H1 (cell line): Measurements from ENCODE around the gene OR2T4. TPM values are rescaled to one million over a fixed set of nuclear protein-coding genes. Genes with fewer than 3 reads are reported as not detected.

Source experiments
- CTCF ChIA-PET: fragments of 300-600 bp; sonication (Branson Sonifier 250); formaldehyde crosslinking; loops from one replicate; lab custom pipeline; 2021; ENCODE audit not compliant: partially characterized antibody; lab: Charles Lee
- POLR2A ChIA-PET: fragments of 300-600 bp; sonication (Branson Sonifier 250); formaldehyde crosslinking; loops from one replicate; lab custom pipeline; 2021; ENCODE audit warnings: inconsistent platforms; ENCODE audit not compliant: partially characterized antibody; lab: Charles Lee
- DNase-seq, 2 experiments: peaks; one replicate each; pipeline versions ENCODE4 v3.0.0 to v3.0.0-alpha.2; 2010 to 2022; ENCODE audit warnings: low spot score in 2 of 2, low read depth in 1 of 2, mixed read lengths in 1 of 2
- FAIRE-seq: peaks from 2 replicates; lab custom pipeline; 2011; peaks lifted over from hg19 to GRCh38; lab: Jason Lieb, UNC
- H2AFZ ChIP-seq: 2 replicates; pipeline ENCODE4 v1.8.1; 2012; ENCODE audit warnings: low read length, inconsistent platforms
- H2AK5ac ChIP-seq: 2 replicates; pipeline ENCODE4 v1.6.1; 2013; ENCODE audit warnings: low read depth, low read length
- H2BK120ac ChIP-seq: replicated peaks from 2 replicates; pipeline ENCODE3; 2013; ENCODE audit warnings: low read depth, low read length, inconsistent platforms
- H2BK12ac ChIP-seq: 2 replicates; pipeline ENCODE4 v1.6.1; 2013; ENCODE audit warnings: low read depth, low read length
- H2BK15ac ChIP-seq: 2 replicates; pipeline ENCODE4 v1.6.1; 2013; ENCODE audit warnings: low read length
- H2BK20ac ChIP-seq: 2 replicates; pipeline ENCODE4 v1.6.1; 2013; ENCODE audit warnings: low read length
- H2BK5ac ChIP-seq: 2 replicates; pipeline ENCODE4 v1.6.1; 2013; ENCODE audit warnings: low read depth, low read length
- H3K14ac ChIP-seq: 2 replicates; pipeline ENCODE4 v1.6.1; 2013; ENCODE audit warnings: inconsistent platforms; ENCODE audit not compliant: insufficient read length
- H3K18ac ChIP-seq: 2 replicates; pipeline ENCODE4 v1.6.1; 2013; ENCODE audit warnings: low read length; ENCODE audit errors: extremely low read depth
- H3K23ac ChIP-seq: 2 replicates; pipeline ENCODE4 v1.6.1; 2013; ENCODE audit warnings: inconsistent platforms; ENCODE audit not compliant: insufficient read length
- H3K23me2 ChIP-seq: 2 replicates; pipeline ENCODE4 v1.6.1; 2013; ENCODE audit warnings: low read depth, low read length
- H3K27ac ChIP-seq: 2 replicates; pipeline ENCODE4 v1.6.1; 2011; ENCODE audit warnings: low read depth, low read length, inconsistent platforms
- H3K27me3 ChIP-seq, 4 experiments: replicated peaks in 1 of 4; 1 replicate in 1 of 4; 2 replicates in 3 of 4; pipeline versions ENCODE4 v1.6.1 to v1.8.1; 2011 to 2013; ENCODE audit warnings: low read length in 3 of 4, mild to moderate bottlenecking in 3 of 4, inconsistent platforms in 2 of 4, mixed read lengths in 2 of 4, moderate library complexity in 1 of 4; ENCODE audit not compliant: control insufficient read depth in 3 of 4, insufficient read depth in 3 of 4; ENCODE audit errors: extremely low read depth in 1 of 4
- H3K36me3 ChIP-seq, 4 experiments: 2 replicates each; pipeline versions ENCODE4 v1.6.1 to v1.8.1; 2011 to 2013; ENCODE audit warnings: mild to moderate bottlenecking in 4 of 4, low read length in 3 of 4, moderate library complexity in 2 of 4, control low read depth in 1 of 4, inconsistent platforms in 1 of 4; ENCODE audit not compliant: insufficient read depth in 4 of 4, control insufficient read depth in 2 of 4
- H3K4ac ChIP-seq: replicated peaks from 2 replicates; pipeline ENCODE3; 2013; ENCODE audit warnings: low read length, low read depth, mixed read lengths, inconsistent platforms; ENCODE audit not compliant: insufficient read length
- H3K4me1 ChIP-seq, 4 experiments: replicated peaks in 1 of 4; 1 replicate in 1 of 4; 2 replicates in 3 of 4; pipeline versions ENCODE4 v1.6.1 to v1.8.1; 2011 to 2013; ENCODE audit warnings: low read length in 3 of 4, inconsistent platforms in 2 of 4, mixed read lengths in 1 of 4; ENCODE audit not compliant: insufficient read depth in 4 of 4, control insufficient read depth in 3 of 4
- H3K4me2 ChIP-seq, 2 experiments: 2 replicates each; pipeline versions ENCODE4 v1.6.1 to v1.8.1; 2011 to 2013; ENCODE audit warnings: low read depth in 2 of 2, low read length in 2 of 2, control low read depth in 1 of 2, inconsistent platforms in 1 of 2, mild to moderate bottlenecking in 1 of 2; ENCODE audit not compliant: insufficient read depth in 1 of 2
- H3K4me3 ChIP-seq, 4 experiments: fragments of 200-600, 300-600 bp in 1 of 4; sonication (generic), shearing (Covaris generic), sonication (Bioruptor Twin) in 1 of 4; 2 replicates each; pipeline versions ENCODE4 v1.5.1 to v1.8.1; 2011 to 2016; ENCODE audit warnings: low read length in 4 of 4, low read depth in 3 of 4, control low read depth in 2 of 4, inconsistent platforms in 2 of 4, mild to moderate bottlenecking in 2 of 4, mixed read lengths in 1 of 4, moderate library complexity in 1 of 4; ENCODE audit not compliant: insufficient read depth in 2 of 4; ENCODE audit errors: extremely low read depth in 1 of 4
- H3K56ac ChIP-seq: replicated peaks from 2 replicates; pipeline ENCODE3; 2013; ENCODE audit warnings: low read depth, mild to moderate bottlenecking, mixed read lengths, low read length, inconsistent platforms; ENCODE audit not compliant: insufficient read length
- H3K79me1 ChIP-seq: 2 replicates; pipeline ENCODE4 v1.6.1; 2013; ENCODE audit warnings: low read depth, low read length, control low read depth
- H3K79me2 ChIP-seq, 2 experiments: 2 replicates each; pipeline versions ENCODE4 v1.6.1 to v1.8.1; 2012 to 2013; ENCODE audit warnings: low read length in 2 of 2, mild to moderate bottlenecking in 2 of 2, inconsistent platforms in 1 of 2; ENCODE audit not compliant: insufficient read depth in 2 of 2, control insufficient read depth in 1 of 2
- H3K9ac ChIP-seq, 4 experiments: replicated peaks in 1 of 4; 1 replicate in 1 of 4; 2 replicates in 3 of 4; pipeline versions ENCODE4 v1.6.1 to v1.8.1; 2011 to 2013; ENCODE audit warnings: low read depth in 3 of 4, low read length in 3 of 4, control low read depth in 2 of 4, mild to moderate bottlenecking in 2 of 4, moderate library complexity in 2 of 4, inconsistent platforms in 1 of 4; ENCODE audit errors: extremely low read depth in 1 of 4
- H3K9me3 ChIP-seq, 2 experiments: 2 replicates each; pipeline versions ENCODE4 v1.6.1 to v1.8.1; 2012 to 2013; ENCODE audit warnings: mild to moderate bottlenecking in 2 of 2, moderate library complexity in 2 of 2, control low read depth in 1 of 2, inconsistent platforms in 1 of 2, low read depth in 1 of 2, low read length in 1 of 2, mixed read lengths in 1 of 2; ENCODE audit not compliant: insufficient read depth in 2 of 2
- H4K20me1 ChIP-seq, 2 experiments: replicated peaks in 1 of 2; 2 replicates each; pipeline versions ENCODE3 to v1.8.1; 2011 to 2013; ENCODE audit warnings: inconsistent platforms in 2 of 2, low read length in 2 of 2, mild to moderate bottlenecking in 1 of 2; ENCODE audit not compliant: insufficient read depth in 2 of 2, control insufficient read depth in 1 of 2
- H4K5ac ChIP-seq: 2 replicates; pipeline ENCODE4 v1.6.1; 2013; ENCODE audit warnings: low read length, low read depth, mixed read lengths, inconsistent platforms; ENCODE audit not compliant: insufficient read length
- H4K8ac ChIP-seq: 2 replicates; pipeline ENCODE4 v1.8.0; 2013; ENCODE audit warnings: mild to moderate bottlenecking, moderate library complexity, low read length, inconsistent platforms; ENCODE audit not compliant: insufficient read depth; ENCODE audit errors: extremely low read depth
- H4K91ac ChIP-seq: replicated peaks from 2 replicates; pipeline ENCODE3; 2013; ENCODE audit warnings: low read length, mixed read lengths, inconsistent platforms; ENCODE audit not compliant: insufficient read length
- ASH2L ChIP-seq: fragments of 200-600, 300-600 bp; sonication (generic); IDR thresholded peaks from one replicate; pipeline ENCODE4 v1.7.1; 2017; ENCODE audit warnings: low read length
- JUND ChIP-seq: IDR thresholded peaks from 2 replicates; pipeline ENCODE4 v1.6.1; 2011; ENCODE audit warnings: mild to moderate bottlenecking, improper control_type of control experiment, low read length
- KDM5A ChIP-seq: fragments of 200-600 bp; IDR thresholded peaks from 2 replicates; pipeline ENCODE4 v1.7.1; 2012; ENCODE audit warnings: mild to moderate bottlenecking, low read length, inconsistent platforms, mixed read lengths
- RBBP5 ChIP-seq: IDR thresholded peaks from 2 replicates; pipeline ENCODE4 v1.7.1; 2012; ENCODE audit warnings: low read depth, mild to moderate bottlenecking, inconsistent platforms, low read length, moderate library complexity, borderline replicate concordance
- RFX5 ChIP-seq: IDR thresholded peaks from 2 replicates; pipeline ENCODE4 v1.6.1; 2011; ENCODE audit warnings: low read depth, low read length, improper control_type of control experiment, borderline replicate concordance
- SIN3A ChIP-seq, 2 experiments: IDR thresholded peaks in 1 of 2; conservative IDR thresholded peaks in 1 of 2; 2 replicates each; pipeline ENCODE4 v1.6.1; 2011 to 2012; ENCODE audit warnings: low read length in 2 of 2, improper control_type of control experiment in 1 of 2, low read depth in 1 of 2, mild to moderate bottlenecking in 1 of 2
- SIX5 ChIP-seq: IDR thresholded peaks from 2 replicates; pipeline ENCODE4 v1.6.1; 2011; ENCODE audit warnings: mild to moderate bottlenecking, low read depth, low read length
- SRF ChIP-seq: IDR thresholded peaks from 2 replicates; pipeline ENCODE4 v1.6.1; 2011; ENCODE audit warnings: mild to moderate bottlenecking, low read depth, low read length, moderate library complexity
- SUZ12 ChIP-seq: fragments of 200-600 bp; sonication (generic); IDR thresholded peaks from 2 replicates; pipeline ENCODE4 v1.6.1; 2012; ENCODE audit warnings: mild to moderate bottlenecking, inconsistent platforms, low read length, moderate library complexity, mixed read lengths
- TCF12 ChIP-seq: IDR thresholded peaks from 2 replicates; pipeline ENCODE4 v1.6.1; 2011; ENCODE audit warnings: low read depth, mild to moderate bottlenecking, low read length
- WGBS, 2 experiments: shearing (Covaris generic) in 1 of 2; methylation state at CpG; one replicate each; pipeline versions ENCODE4 v1.1.6 to v1.1.7; 2013 to 2015; ENCODE audit warnings: low lambda C conversion rate in 2 of 2, mixed read lengths in 2 of 2, inconsistent platforms in 1 of 2, low coverage in 1 of 2, missing lambda C conversion rate in 1 of 2; ENCODE audit not compliant: insufficient replicate concordance in 2 of 2, insufficient coverage in 1 of 2, insufficient read length in 1 of 2; ENCODE audit errors: extremely low coverage in 1 of 2, missing lambda C conversion rate in 1 of 2; 5-methylcytosine and 5-hydroxymethylcytosine counted together
- polyA plus RNA-seq, 7 experiments: library from polyadenylated mRNA; depleted of rRNA in 3 of 7; stranded (reverse) in 5 of 7; unstranded in 2 of 7; fragments of >200 nt in 5 of 7; fragments of 200-250 nt in 2 of 7; gene quantifications; 1 replicate in 5 of 7; 2 replicates in 1 of 7; 4 replicates in 1 of 7; pipeline versions ENCODE4 v1.2.1 to v1.2.3, GENCODE V29; 2011 to 2013; ENCODE audit warnings: missing spikeins in 2 of 7, mixed read lengths in 2 of 7
- total RNA-seq: library from RNA; stranded (reverse); fragmentation: NEBNext Ultra II Directional; extraction: Animal tissue kit (Norgen Biotek cat#: 25700); gene quantifications from 2 replicates; pipeline ENCODE4 v1.2.1, GENCODE V29; 2021
- TF ChIP-seq, protein P1 (sequence below): IDR thresholded peaks from 2 replicates; pipeline ENCODE4 v1.6.1; 2011; ENCODE audit warnings: low read length, improper control_type of control experiment
- TF ChIP-seq, protein P2 (sequence below): IDR thresholded peaks from 2 replicates; pipeline ENCODE4 v1.6.1; 2012; ENCODE audit warnings: low read length, inconsistent platforms

Gene OR2T4
- total and polyA plus RNA-seq, 2 of the 8 experiments (the other 6 are each of a cell fraction or from before 2014, with no cell fraction given) = not detected

- H3K9ac ChIP-seq = no peak overlapping the region
- ChIA-PET CTCF (no interaction called here), POLR2A (no interaction called here)
- H2AFZ ChIP-seq = no peak overlapping the region
- H2BK15ac ChIP-seq = no peak overlapping the region
- no peak overlapping the region for H3K4ac ChIP-seq
- DNase-seq = no peak
- no peak for FAIRE-seq
- 45% methylated on average over 3 of the region's 3 CpGs; no CpG with 5 or more reads in 1 of the 2 experiments for WGBS, 2 experiments
- H3K79me2 ChIP-seq = no peaks in the 10 kb centered on the region
- H2AK5ac ChIP-seq = no peak overlapping the region
- H3K4me3 ChIP-seq = no peak overlapping the region
- no peaks in the 10 kb centered on the region for H3K27me3 ChIP-seq
- H3K79me1 ChIP-seq = no peaks in the 10 kb centered on the region
- H3K4me1 ChIP-seq = no peaks in the 10 kb centered on the region
- no peaks in the 10 kb centered on the region for H3K36me3 ChIP-seq
- H3K4me2 ChIP-seq = no peak overlapping the region
- H2BK12ac ChIP-seq = no peak overlapping the region
- H2BK5ac ChIP-seq = no peak overlapping the region
- no peak overlapping the region for H4K91ac ChIP-seq
- no peak overlapping the region for H2BK20ac ChIP-seq
- no peak overlapping the region for H4K5ac ChIP-seq
- no peak overlapping the region for H3K23ac ChIP-seq
- H4K20me1 ChIP-seq = no peaks in the 10 kb centered on the region
- H3K27ac ChIP-seq = no peak overlapping the region
- no peaks in the 10 kb centered on the region for H3K23me2 ChIP-seq
- H3K14ac ChIP-seq = no peak overlapping the region
- H2BK120ac ChIP-seq = no peak overlapping the region
- H3K56ac ChIP-seq = no peak overlapping the region
- H4K8ac ChIP-seq = no peak overlapping the region
- H3K9me3 ChIP-seq = peaks cover 32 to 51% of the 10 kb centered on the region in 2 experiments
- H3K18ac ChIP-seq = no peak overlapping the region
- TF ChIP-seq SRF (no peak), JUND (no peak), TCF12 (no peak), ASH2L (no peak), SUZ12 (no peak), RFX5 (no peak), SIX5 (no peak), RBBP5 (no peak), KDM5A (no peak), SIN3A (conservative IDR thresholded peaks at IDR 0.05 in 1 of 2, IDR thresholded peaks at IDR 0.05 in 1 of 2; ENCODE audit: low read depth in 1 of 2, low read length in 2 of 2) (no peak)
- TF ChIP-seq, protein P1, sequence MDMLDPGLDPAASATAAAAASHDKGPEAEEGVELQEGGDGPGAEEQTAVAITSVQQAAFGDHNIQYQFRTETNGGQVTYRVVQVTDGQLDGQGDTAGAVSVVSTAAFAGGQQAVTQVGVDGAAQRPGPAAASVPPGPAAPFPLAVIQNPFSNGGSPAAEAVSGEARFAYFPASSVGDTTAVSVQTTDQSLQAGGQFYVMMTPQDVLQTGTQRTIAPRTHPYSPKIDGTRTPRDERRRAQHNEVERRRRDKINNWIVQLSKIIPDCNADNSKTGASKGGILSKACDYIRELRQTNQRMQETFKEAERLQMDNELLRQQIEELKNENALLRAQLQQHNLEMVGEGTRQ = no peak
- TF ChIP-seq, protein P2, sequence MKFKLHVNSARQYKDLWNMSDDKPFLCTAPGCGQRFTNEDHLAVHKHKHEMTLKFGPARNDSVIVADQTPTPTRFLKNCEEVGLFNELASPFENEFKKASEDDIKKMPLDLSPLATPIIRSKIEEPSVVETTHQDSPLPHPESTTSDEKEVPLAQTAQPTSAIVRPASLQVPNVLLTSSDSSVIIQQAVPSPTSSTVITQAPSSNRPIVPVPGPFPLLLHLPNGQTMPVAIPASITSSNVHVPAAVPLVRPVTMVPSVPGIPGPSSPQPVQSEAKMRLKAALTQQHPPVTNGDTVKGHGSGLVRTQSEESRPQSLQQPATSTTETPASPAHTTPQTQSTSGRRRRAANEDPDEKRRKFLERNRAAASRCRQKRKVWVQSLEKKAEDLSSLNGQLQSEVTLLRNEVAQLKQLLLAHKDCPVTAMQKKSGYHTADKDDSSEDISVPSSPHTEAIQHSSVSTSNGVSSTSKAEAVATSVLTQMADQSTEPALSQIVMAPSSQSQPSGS = no peak
These were observed 18.0 kb upstream of the OR2T4 start for GRCh38 chr1:248343451-248343850.
